Measurements from ENCODE around the gene USF2. TPM values are rescaled to one million over a fixed set of nuclear protein-coding genes. Genes with fewer than 3 reads are reported as not detected.

The USF2 gene
- total RNA-seq, 1 experiment from 2014 or later: 121 TPM

- ChIA-PET POLR2A (no interaction called here), CTCF (no interaction called here)
- Histone ChIP-seq H3K27ac (ENCODE audit: low read length) (no peak overlapping the region), H3K4me3 (ENCODE audit: low read depth in 2 of 2, low read length in 2 of 2) (no peak overlapping the region), H3K4me1 (ENCODE audit: control insufficient read depth, insufficient read depth, low read length) (peaks cover 29% of the 10 kb centered on the region), H3K27me3 (ENCODE audit: control insufficient read depth, insufficient read depth, low read length) (no peaks in the 10 kb centered on the region), H3K9me3 (ENCODE audit: control insufficient read depth, insufficient read depth, low read depth, low read length) (no peaks in the 10 kb centered on the region), H3K36me3 (ENCODE audit: control insufficient read depth, insufficient read depth, low read length) (no peaks in the 10 kb centered on the region)
- TF ChIP-seq CTCF (IDR thresholded peaks at IDR 0.05) (no peak), SIN3A (IDR thresholded peaks at IDR 0.05; ENCODE audit: borderline replicate concordance, insufficient read depth, low read depth, low read length) (no peak), POLR2AphosphoS5 (IDR thresholded peaks at IDR 0.05; ENCODE audit: low read depth, low read length) (peak; percentile 27; the same call in 1 of the 2 replicates), TCF7L2 (IDR thresholded peaks at IDR 0.05; ENCODE audit: low read depth, low read length) (no peak)
- TF ChIP-seq, protein P1, sequence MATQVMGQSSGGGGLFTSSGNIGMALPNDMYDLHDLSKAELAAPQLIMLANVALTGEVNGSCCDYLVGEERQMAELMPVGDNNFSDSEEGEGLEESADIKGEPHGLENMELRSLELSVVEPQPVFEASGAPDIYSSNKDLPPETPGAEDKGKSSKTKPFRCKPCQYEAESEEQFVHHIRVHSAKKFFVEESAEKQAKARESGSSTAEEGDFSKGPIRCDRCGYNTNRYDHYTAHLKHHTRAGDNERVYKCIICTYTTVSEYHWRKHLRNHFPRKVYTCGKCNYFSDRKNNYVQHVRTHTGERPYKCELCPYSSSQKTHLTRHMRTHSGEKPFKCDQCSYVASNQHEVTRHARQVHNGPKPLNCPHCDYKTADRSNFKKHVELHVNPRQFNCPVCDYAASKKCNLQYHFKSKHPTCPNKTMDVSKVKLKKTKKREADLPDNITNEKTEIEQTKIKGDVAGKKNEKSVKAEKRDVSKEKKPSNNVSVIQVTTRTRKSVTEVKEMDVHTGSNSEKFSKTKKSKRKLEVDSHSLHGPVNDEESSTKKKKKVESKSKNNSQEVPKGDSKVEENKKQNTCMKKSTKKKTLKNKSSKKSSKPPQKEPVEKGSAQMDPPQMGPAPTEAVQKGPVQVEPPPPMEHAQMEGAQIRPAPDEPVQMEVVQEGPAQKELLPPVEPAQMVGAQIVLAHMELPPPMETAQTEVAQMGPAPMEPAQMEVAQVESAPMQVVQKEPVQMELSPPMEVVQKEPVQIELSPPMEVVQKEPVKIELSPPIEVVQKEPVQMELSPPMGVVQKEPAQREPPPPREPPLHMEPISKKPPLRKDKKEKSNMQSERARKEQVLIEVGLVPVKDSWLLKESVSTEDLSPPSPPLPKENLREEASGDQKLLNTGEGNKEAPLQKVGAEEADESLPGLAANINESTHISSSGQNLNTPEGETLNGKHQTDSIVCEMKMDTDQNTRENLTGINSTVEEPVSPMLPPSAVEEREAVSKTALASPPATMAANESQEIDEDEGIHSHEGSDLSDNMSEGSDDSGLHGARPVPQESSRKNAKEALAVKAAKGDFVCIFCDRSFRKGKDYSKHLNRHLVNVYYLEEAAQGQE (IDR thresholded peaks at IDR 0.05; ENCODE audit: insufficient read depth in 1 of 2, low read depth in 2 of 2, low read length in 1 of 2): no peak
- in situ Hi-C loops (cut with HindIII; ENCODE audit: low pct_unique_long_range_greater_than_20kb, low sequenced_read_pairs) (no loop called here), intact Hi-C loops (cut with micrococcal nuclease; ENCODE audit: unreplicated experiment) (no loop called here)
- BruUV-seq (replicated peaks): no TSS peak
- no peak for DNase-seq (ENCODE audit: low read depth, low spot score)
- no peak for ATAC-seq
Observed at GRCh38 chr19:35262101-35262761, 6.5 kb upstream of the USF2 start.

- ChIA-PET CTCF (interaction anchor here (0.6 kb wide), 1 partner anchor 27 kb away, joined by 12 read pairs; no protein-coding TSS in a partner anchor), POLR2A (interaction anchor here (0.5 kb wide), 1 partner anchor 481 kb away, joined by 5 read pairs; the partner anchor contains the start of genes PSENEN and U2AF1L4)
- Histone ChIP-seq H3K36me3 (ENCODE audit: control insufficient read depth, insufficient read depth, low read length) (peaks cover 3% of the 10 kb centered on the region; the same call in 1 of the 2 replicates), H3K27me3 (ENCODE audit: control insufficient read depth, insufficient read depth, low read length) (no peaks in the 10 kb centered on the region), H3K4me1 (ENCODE audit: control insufficient read depth, insufficient read depth, low read length) (peaks cover 29% of the 10 kb centered on the region), H3K9me3 (ENCODE audit: control insufficient read depth, insufficient read depth, low read depth, low read length) (no peaks in the 10 kb centered on the region), H3K27ac (ENCODE audit: low read length) (peak overlapping the region; percentile 17; the same call in 1 of the 2 replicates), H3K4me3 (ENCODE audit: low read depth in 2 of 2, low read length in 2 of 2) (no peak overlapping the region)
- ATAC-seq (no peak), DNase-seq (ENCODE audit: low read depth, low spot score) (no peak)
- no peak for TF ChIP-seq SIN3A (IDR thresholded peaks at IDR 0.05; ENCODE audit: borderline replicate concordance, insufficient read depth, low read depth, low read length)
- peak; percentile 57; the same call in 1 of the 2 replicates for TF ChIP-seq POLR2AphosphoS5 (IDR thresholded peaks at IDR 0.05; ENCODE audit: low read depth, low read length)
- TF ChIP-seq, protein P1 (IDR thresholded peaks at IDR 0.05; ENCODE audit: insufficient read depth in 1 of 2, low read depth in 2 of 2, low read length in 1 of 2): no peak
- no peak for TF ChIP-seq TCF7L2 (IDR thresholded peaks at IDR 0.05; ENCODE audit: low read depth, low read length)
- TF ChIP-seq CTCF (IDR thresholded peaks at IDR 0.05): no peak
- in situ Hi-C loops (cut with HindIII; ENCODE audit: low pct_unique_long_range_greater_than_20kb, low sequenced_read_pairs) (no loop called here), intact Hi-C loops (cut with micrococcal nuclease; ENCODE audit: unreplicated experiment) (no loop called here)
- no TSS peak for BruUV-seq (replicated peaks)
Observed at GRCh38 chr19:35264268-35265125, 4.3 kb upstream of the USF2 start.

Data from Panc1 (cell line).